H1 (cell line): Measurements from ENCODE around the gene PDE6B. TPM values are rescaled to one million over a fixed set of nuclear protein-coding genes. Genes with fewer than 3 reads are reported as not detected.

Source experiments
- RFX5 ChIP-seq: IDR thresholded peaks from 2 replicates; pipeline ENCODE4 v1.6.1; 2011; ENCODE audit warnings: low read depth, low read length, improper control_type of control experiment, borderline replicate concordance
- polyA plus RNA-seq, 7 experiments: library from polyadenylated mRNA; depleted of rRNA in 3 of 7; stranded (reverse) in 5 of 7; unstranded in 2 of 7; fragments of >200 nt in 5 of 7; fragments of 200-250 nt in 2 of 7; gene quantifications; 1 replicate in 5 of 7; 2 replicates in 1 of 7; 4 replicates in 1 of 7; pipeline versions ENCODE4 v1.2.1 to v1.2.3, GENCODE V29; 2011 to 2013; ENCODE audit warnings: missing spikeins in 2 of 7, mixed read lengths in 2 of 7
- total RNA-seq: library from RNA; stranded (reverse); fragmentation: NEBNext Ultra II Directional; extraction: Animal tissue kit (Norgen Biotek cat#: 25700); gene quantifications from 2 replicates; pipeline ENCODE4 v1.2.1, GENCODE V29; 2021

Gene PDE6B
- total and polyA plus RNA-seq, 2 of the 8 experiments (the other 6 are each of a cell fraction or from before 2014, with no cell fraction given) = 4.1 to 8.4 TPM

GRCh38 chr4:600166-600565 is 25.2 kb upstream of the PDE6B start (continued):
- TF ChIP-seq RFX5 = no peak
